Stimulated activated CD4-positive, alpha-beta T cell treated with anti-CD3 and anti-CD28 coated beads, Interleukin-2, amount 100 ng/mL, for 24 hours (primary cell): ENCODE measurements around the gene SND1.

Experiments used
- DNase-seq, 2 donors: peaks; one replicate each; pipeline ENCODE4 v3.0.0-alpha.2; 2020

The SND1 gene

GRCh38 chr7:128008744-128009143 is 356.8 kb downstream of the SND1 start:
- no peak for DNase-seq

GRCh38 chr7:128010391-128011127 is 358.6 kb downstream of the SND1 start:
- no peak for DNase-seq

GRCh38 chr7:128011131-128011661 is 359.2 kb downstream of the SND1 start:
- no peak for DNase-seq

DNA sequence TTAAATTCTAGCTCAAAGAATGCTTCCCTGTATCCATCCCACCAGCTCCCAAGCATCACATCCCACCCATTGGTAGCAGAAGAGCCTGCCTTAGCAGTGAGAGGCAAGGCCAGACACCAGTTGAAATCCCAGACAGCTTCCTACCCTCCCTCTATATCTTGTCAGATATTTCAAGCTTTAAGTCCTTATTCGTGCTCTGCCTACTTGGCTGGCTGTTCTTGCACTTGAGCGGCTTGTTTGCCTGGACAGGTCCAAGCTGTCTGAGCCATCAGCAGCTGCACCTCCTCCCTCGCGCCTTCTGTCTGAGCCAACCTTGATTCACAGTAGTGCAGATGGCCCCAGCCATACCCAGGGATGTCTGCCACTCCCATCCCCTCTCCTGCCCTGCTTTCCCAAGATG is 362.8 kb downstream of the SND1 start:
- DNase-seq: no peak

- no peak for DNase-seq
Measured at GRCh38 chr7:128017460-128017859, 365.5 kb downstream of the SND1 start.

- DNase-seq: no peak
Measured at GRCh38 chr7:128017862-128018845, 366.2 kb downstream of the SND1 start.

- DNase-seq: no peak
Measured at GRCh38 chr7:128019288-128019687, 367.3 kb downstream of the SND1 start.

- DNase-seq: peak; percentile 30 to 37
Measured at GRCh38 chr7:128020159-128020558, 368.2 kb downstream of the SND1 start.

- DNase-seq: no peak
Measured at GRCh38 chr7:128021366-128021765, 369.4 kb downstream of the SND1 start.

GRCh38 chr7:128022631-128023532 is 370.9 kb downstream of the SND1 start:
- DNase-seq: no peak

DNA sequence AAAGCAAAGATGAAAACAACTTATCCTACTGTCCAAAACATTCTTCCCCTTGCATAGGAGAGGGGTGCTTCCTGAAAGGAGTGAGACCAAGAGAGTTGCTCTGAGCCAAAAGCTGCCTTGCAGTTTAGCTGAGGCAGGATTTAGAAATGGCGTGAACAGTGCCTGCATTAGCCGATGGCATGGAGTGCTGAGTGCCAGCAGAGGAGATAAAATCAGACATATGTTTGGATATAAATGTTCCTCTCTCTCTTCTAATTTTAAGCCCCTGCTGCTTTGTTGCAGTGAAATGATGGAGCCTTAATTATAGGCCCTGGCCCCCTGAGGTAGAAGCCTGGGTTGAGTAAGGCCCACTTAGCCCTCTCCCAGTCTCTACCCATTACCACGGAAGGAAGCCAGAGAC is 372.2 kb downstream of the SND1 start:
- no peak for DNase-seq

GRCh38 chr7:128025380-128025779 is 373.4 kb downstream of the SND1 start:
- DNase-seq: no peak

GRCh38 chr7:128025819-128026218 is 373.8 kb downstream of the SND1 start:
- no peak for DNase-seq

DNA sequence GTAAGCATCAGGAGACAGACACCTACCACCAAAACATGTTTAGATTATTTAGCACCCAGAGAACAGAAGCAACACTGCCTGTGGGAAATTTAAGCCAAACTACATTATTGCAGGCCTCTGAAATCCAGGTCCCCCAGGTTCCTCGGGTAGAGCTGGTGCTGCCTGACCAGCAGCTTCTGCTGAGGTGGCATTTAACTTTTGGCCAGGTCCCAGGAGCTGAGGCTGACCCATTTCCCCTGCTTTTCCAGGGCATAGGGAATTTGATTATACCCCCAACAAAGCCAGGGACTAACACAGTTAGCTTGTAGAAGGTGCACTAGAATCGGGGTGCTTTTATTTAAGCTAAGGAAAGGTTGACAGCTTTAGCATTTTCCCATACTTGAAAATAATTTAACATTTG is 374.6 kb downstream of the SND1 start:
- DNase-seq: no peak

- no peak for DNase-seq
Measured at GRCh38 chr7:128027485-128027980, 375.5 kb downstream of the SND1 start.

- DNase-seq: no peak
Measured at GRCh38 chr7:128029405-128029995, 377.5 kb downstream of the SND1 start.

- no peak for DNase-seq
Measured at GRCh38 chr7:128030263-128030653, 378.3 kb downstream of the SND1 start.

DNA sequence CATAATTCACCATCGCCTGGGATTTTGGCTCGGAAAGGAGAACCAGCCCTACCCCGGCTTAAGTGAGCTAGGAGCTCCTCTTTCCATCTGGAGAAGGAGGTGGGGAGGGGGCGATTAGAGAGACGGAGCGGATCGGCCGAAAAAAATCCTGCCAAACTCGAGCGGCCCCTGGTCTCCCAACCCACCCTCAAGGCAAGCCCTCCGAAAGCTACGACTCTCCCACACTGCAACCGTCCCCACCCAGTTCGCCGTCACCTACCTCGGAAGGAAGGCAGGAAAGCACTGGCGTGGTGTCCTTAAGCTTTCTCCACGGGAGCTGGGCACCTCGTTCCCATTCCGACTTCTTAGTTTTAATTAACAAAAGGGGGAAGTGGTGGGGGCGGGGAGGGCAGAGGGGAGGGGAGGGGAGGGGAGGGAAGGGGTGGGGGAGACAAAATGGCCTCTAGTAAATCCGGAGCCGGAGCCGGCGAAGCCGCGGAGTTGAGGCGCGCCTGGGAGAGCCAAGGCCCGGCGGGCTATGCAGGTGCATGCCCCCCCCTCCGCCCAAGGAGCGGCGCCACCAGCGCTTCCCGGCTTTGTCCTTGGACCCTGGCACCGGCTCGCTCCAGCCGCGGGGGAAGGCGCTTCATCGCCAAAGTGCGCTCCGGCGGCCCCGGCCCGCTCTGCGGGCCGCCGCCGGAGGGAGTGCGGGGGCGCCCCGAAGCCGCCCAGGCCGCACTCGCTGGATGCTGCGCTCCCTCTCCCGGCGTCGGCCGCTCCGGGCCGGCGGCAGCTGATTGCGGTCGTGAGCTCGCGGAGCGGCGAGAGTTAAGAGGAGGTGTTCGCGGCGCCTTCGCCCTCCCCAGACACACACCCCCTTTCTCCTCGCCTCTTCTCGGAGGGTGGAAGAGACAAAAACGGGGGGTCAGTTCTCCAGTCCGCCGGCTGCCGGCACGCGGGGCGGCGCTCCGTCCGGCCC is 378.9 kb downstream of the SND1 start, which contains the start of gene LRRC4:
Gene LRRC4, minus strand, starts transcription at position 784 of the 958 bp plus-strand sequence. CDS start 797 bp downstream, outside the sequence.
- peak; percentile 22 to 54 for DNase-seq

DNA sequence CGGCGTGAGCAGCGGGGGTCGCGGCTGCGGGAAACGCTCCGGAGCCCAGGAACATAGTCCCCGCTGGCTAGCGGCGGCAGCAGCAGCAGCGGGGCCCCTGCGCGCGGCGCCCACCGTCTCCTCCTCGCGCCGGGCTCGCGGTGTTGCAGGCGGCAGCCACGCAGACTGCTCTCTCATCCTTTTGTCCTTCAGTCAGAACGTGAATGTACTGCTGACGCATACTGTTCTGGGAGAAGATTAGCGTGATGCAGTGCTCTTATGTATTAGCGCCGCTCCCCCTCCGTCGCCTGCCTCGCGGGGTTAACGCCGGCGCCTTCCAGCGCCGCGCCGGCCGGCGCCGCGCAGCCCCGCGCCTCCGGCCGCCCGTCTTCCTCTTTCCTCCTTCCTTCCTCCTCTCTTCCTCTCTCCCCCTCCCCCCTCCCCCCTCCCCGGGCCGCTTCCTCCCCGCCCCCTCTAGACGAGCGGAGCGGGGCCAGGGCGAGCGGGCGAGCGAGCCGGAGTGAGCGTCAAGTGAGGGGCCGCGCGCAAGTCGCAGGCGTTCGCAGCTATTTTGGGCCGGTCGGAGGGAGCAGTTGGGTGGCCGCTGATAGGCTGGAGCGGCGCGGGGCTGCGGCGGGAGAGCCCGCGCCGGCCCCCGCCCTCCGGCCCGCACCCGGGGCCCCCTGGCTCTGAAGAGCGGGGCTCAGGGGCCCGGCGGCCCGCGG is 380.1 kb downstream of the SND1 start:
- peak; percentile 58 to 62 for DNase-seq
